HepG2 (cell line): ENCODE data around the gene VAC14. TPM values are rescaled to one million over a fixed set of nuclear protein-coding genes. Genes with fewer than 3 reads are reported as not detected.

ENCODE experiments used
- CHD4 ChIP-seq: fragments of 200-600 bp; sonication (generic); IDR thresholded peaks from 2 replicates; pipeline ENCODE4 v1.7.0; 2017; ENCODE audit warnings: mild to moderate bottlenecking, low read length, borderline replicate concordance
- GLI4 ChIP-seq: sonication (generic); formaldehyde crosslinking; IDR thresholded peaks from 2 replicates; pipeline ENCODE4 v1.5.1; 2020; ENCODE audit warnings: missing genetic modification reagents, mild to moderate bottlenecking, moderate library complexity, borderline replicate concordance
- GZF1 ChIP-seq: sonication (generic); formaldehyde crosslinking; IDR thresholded peaks from 2 replicates; pipeline ENCODE4 v1.5.1; 2020; ENCODE audit warnings: mild to moderate bottlenecking, missing genetic modification reagents
- HES4 ChIP-seq: sonication (generic); formaldehyde crosslinking; IDR thresholded peaks from 2 replicates; pipeline ENCODE4 v1.9.0; 2021; ENCODE audit warnings: mild to moderate bottlenecking, missing genetic modification reagents, borderline replicate concordance
- RXRA ChIP-seq: sonication (generic); formaldehyde crosslinking; IDR thresholded peaks from 2 replicates; pipeline ENCODE4 v1.5.1; 2020; ENCODE audit warnings: missing genetic modification reagents
- SPEN ChIP-seq: sonication (generic); formaldehyde crosslinking; IDR thresholded peaks from 2 replicates; pipeline ENCODE4 v1.5.1; 2020; ENCODE audit warnings: low read depth, mild to moderate bottlenecking, missing genetic modification reagents
- STAG1 ChIP-seq: sonication (generic); formaldehyde crosslinking; IDR thresholded peaks from 2 replicates; pipeline ENCODE4 v1.4.0; 2020; ENCODE audit warnings: missing genetic modification reagents
- XRCC5 ChIP-seq: fragments of 200-400 bp; formaldehyde crosslinking; optimal IDR thresholded peaks from 2 replicates; pipeline ENCODE3; 2017; ENCODE audit warnings: mild to moderate bottlenecking, low read length
- ZBTB7A ChIP-seq: sonication (generic); formaldehyde crosslinking; IDR thresholded peaks from 2 replicates; pipeline ENCODE4 v1.8.0; 2022; ENCODE audit warnings: mild to moderate bottlenecking, missing genetic modification reagents
- polyA plus RNA-seq, 8 experiments: library from polyadenylated mRNA; depleted of rRNA in 3 of 8; stranded (reverse) in 7 of 8; unstranded in 1 of 8; fragments of >200 nt; fragmentation: Illumina TruSeq in 4 of 8; extraction: Trizol in 4 of 8; gene quantifications; 2 replicates each; pipeline versions ENCODE4 v1.2.1 to v1.2.3, GENCODE V29; 2011 to 2016; ENCODE audit warnings: low read depth in 4 of 8, missing spikeins in 1 of 8, mixed read lengths in 1 of 8; ENCODE audit not compliant: insufficient read depth in 1 of 8
- total RNA-seq, 5 experiments: library from RNA; depleted of rRNA; stranded (reverse); fragments of >200 nt; fragmentation: Illumina TruSeq; extraction: Trizol; gene quantifications; 2 replicates each; pipeline ENCODE4 v1.2.3, GENCODE V29; 2016; ENCODE audit warnings: low read depth in 1 of 5
- TF ChIP-seq, protein P1 (sequence below): sonication (generic); formaldehyde crosslinking; IDR thresholded peaks from 2 replicates; pipeline ENCODE4 v1.9.0; 2021; ENCODE audit warnings: mild to moderate bottlenecking, missing genetic modification reagents
- TF ChIP-seq, protein P2 (sequence below): sonication (generic); formaldehyde crosslinking; IDR thresholded peaks from 2 replicates; pipeline ENCODE4 v1.4.0; 2020; ENCODE audit warnings: missing genetic modification reagents
- TF ChIP-seq, protein P3 (sequence below): sonication (generic); formaldehyde crosslinking; conservative IDR thresholded peaks from 2 replicates; pipeline ENCODE4 v1.4.0; 2020; ENCODE audit warnings: mild to moderate bottlenecking, missing genetic modification reagents, moderate library complexity
- TF ChIP-seq, protein P4 (sequence below), 2 experiments: sonication (generic) in 1 of 2; formaldehyde crosslinking in 1 of 2; IDR thresholded peaks; 2 replicates each; pipeline versions ENCODE4 v1.4.0 to v1.6.1; 2018 to 2020; ENCODE audit warnings: missing genetic modification reagents in 2 of 2, borderline replicate concordance in 1 of 2, low read depth in 1 of 2, mild to moderate bottlenecking in 1 of 2, missing biosample characterization in 1 of 2
- TF ChIP-seq, protein P5 (sequence below): sonication (generic); formaldehyde crosslinking; IDR thresholded peaks from 2 replicates; pipeline ENCODE4 v1.4.0; 2020; ENCODE audit warnings: missing genetic modification reagents; ENCODE audit errors: not compliant biosample characterization

The VAC14 gene
- total and polyA plus RNA-seq, 2 of the 13 experiments (the other 11 are each of a cell fraction or from before 2014, with no cell fraction given), result 23.5 to 24.6 TPM

DNA sequence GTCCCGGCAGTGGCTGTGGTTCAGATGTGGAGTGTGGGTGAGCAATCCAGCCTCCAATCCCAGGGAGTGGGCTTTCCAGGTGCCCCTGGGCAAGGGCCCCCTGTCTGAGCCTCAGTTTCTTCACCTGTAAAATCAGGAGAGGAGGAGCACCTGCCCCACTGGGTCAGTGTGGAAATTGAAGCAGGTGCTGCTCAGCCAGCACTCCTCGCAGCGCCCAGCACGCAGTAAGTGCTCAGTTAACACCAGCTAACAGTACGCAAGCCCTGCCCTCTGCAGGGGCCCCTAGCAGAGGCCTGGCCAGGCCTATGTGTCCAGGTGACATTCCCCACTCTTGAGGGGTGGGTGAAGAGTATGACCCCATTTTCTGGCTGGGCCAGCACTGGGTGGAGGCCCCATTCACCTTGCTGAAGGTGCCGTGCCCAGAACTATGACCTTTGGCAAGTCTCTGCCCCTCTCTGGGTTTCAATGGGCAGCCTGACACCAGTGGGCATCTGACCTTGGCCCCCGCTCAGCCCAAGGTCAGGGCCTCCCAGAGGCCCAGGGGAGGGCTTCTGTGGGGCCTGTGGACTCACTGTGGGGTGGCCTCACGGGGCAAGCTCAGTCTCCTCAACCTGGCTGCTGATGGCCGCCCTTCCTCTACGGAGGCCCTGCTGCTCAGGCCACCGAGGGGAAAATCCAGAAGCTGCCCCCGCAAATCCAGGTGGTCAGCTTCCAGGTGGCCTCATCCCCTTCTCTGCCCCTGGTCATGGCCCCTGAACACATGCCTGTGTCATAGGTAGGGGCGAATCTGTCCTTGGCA is 117.6 kb downstream of the VAC14 start (continued):
- TF ChIP-seq GZF1 (CRISPR knock-in tag) (no peak), HES4 (CRISPR knock-in tag) (no peak), ZBTB7A (CRISPR knock-in tag) (no peak), CHD4 (no peak), GLI4 (CRISPR knock-in tag) (no peak; the same call in 1 of the 2 replicates), SPEN (CRISPR knock-in tag) (no peak), XRCC5 (peak; percentile 11), STAG1 (CRISPR knock-in tag) (no peak), RXRA (CRISPR knock-in tag) (peak; percentile 61)
- TF ChIP-seq, protein P1, sequence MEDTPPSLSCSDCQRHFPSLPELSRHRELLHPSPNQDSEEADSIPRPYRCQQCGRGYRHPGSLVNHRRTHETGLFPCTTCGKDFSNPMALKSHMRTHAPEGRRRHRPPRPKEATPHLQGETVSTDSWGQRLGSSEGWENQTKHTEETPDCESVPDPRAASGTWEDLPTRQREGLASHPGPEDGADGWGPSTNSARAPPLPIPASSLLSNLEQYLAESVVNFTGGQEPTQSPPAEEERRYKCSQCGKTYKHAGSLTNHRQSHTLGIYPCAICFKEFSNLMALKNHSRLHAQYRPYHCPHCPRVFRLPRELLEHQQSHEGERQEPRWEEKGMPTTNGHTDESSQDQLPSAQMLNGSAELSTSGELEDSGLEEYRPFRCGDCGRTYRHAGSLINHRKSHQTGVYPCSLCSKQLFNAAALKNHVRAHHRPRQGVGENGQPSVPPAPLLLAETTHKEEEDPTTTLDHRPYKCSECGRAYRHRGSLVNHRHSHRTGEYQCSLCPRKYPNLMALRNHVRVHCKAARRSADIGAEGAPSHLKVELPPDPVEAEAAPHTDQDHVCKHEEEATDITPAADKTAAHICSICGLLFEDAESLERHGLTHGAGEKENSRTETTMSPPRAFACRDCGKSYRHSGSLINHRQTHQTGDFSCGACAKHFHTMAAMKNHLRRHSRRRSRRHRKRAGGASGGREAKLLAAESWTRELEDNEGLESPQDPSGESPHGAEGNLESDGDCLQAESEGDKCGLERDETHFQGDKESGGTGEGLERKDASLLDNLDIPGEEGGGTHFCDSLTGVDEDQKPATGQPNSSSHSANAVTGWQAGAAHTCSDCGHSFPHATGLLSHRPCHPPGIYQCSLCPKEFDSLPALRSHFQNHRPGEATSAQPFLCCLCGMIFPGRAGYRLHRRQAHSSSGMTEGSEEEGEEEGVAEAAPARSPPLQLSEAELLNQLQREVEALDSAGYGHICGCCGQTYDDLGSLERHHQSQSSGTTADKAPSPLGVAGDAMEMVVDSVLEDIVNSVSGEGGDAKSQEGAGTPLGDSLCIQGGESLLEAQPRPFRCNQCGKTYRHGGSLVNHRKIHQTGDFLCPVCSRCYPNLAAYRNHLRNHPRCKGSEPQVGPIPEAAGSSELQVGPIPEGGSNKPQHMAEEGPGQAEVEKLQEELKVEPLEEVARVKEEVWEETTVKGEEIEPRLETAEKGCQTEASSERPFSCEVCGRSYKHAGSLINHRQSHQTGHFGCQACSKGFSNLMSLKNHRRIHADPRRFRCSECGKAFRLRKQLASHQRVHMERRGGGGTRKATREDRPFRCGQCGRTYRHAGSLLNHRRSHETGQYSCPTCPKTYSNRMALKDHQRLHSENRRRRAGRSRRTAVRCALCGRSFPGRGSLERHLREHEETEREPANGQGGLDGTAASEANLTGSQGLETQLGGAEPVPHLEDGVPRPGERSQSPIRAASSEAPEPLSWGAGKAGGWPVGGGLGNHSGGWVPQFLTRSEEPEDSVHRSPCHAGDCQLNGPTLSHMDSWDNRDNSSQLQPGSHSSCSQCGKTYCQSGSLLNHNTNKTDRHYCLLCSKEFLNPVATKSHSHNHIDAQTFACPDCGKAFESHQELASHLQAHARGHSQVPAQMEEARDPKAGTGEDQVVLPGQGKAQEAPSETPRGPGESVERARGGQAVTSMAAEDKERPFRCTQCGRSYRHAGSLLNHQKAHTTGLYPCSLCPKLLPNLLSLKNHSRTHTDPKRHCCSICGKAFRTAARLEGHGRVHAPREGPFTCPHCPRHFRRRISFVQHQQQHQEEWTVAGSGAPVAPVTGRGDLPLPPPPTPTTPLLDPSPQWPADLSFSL, result no peak; the same call in 1 of the 2 replicates
- TF ChIP-seq, protein P2, sequence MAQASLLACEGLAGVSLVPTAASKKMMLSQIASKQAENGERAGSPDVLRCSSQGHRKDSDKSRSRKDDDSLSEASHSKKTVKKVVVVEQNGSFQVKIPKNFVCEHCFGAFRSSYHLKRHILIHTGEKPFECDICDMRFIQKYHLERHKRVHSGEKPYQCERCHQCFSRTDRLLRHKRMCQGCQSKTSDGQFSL (CRISPR knock-in tag), result peak; percentile 73
- TF ChIP-seq, protein P3, sequence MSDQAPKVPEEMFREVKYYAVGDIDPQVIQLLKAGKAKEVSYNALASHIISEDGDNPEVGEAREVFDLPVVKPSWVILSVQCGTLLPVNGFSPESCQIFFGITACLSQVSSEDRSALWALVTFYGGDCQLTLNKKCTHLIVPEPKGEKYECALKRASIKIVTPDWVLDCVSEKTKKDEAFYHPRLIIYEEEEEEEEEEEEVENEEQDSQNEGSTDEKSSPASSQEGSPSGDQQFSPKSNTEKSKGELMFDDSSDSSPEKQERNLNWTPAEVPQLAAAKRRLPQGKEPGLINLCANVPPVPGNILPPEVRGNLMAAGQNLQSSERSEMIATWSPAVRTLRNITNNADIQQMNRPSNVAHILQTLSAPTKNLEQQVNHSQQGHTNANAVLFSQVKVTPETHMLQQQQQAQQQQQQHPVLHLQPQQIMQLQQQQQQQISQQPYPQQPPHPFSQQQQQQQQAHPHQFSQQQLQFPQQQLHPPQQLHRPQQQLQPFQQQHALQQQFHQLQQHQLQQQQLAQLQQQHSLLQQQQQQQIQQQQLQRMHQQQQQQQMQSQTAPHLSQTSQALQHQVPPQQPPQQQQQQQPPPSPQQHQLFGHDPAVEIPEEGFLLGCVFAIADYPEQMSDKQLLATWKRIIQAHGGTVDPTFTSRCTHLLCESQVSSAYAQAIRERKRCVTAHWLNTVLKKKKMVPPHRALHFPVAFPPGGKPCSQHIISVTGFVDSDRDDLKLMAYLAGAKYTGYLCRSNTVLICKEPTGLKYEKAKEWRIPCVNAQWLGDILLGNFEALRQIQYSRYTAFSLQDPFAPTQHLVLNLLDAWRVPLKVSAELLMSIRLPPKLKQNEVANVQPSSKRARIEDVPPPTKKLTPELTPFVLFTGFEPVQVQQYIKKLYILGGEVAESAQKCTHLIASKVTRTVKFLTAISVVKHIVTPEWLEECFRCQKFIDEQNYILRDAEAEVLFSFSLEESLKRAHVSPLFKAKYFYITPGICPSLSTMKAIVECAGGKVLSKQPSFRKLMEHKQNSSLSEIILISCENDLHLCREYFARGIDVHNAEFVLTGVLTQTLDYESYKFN (CRISPR knock-in tag), result peak; percentile 86
- TF ChIP-seq, protein P4, sequence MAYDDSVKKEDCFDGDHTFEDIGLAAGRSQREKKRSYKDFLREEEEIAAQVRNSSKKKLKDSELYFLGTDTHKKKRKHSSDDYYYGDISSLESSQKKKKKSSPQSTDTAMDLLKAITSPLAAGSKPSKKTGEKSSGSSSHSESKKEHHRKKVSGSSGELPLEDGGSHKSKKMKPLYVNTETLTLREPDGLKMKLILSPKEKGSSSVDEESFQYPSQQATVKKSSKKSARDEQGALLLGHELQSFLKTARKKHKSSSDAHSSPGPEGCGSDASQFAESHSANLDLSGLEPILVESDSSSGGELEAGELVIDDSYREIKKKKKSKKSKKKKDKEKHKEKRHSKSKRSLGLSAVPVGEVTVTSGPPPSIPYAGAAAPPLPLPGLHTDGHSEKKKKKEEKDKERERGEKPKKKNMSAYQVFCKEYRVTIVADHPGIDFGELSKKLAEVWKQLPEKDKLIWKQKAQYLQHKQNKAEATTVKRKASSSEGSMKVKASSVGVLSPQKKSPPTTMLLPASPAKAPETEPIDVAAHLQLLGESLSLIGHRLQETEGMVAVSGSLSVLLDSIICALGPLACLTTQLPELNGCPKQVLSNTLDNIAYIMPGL (CRISPR knock-in tag; IDR thresholded peaks at IDR 0.05; ENCODE audit: borderline replicate concordance in 1 of 2, low read depth in 1 of 2), result peak in 1 of 2 experiments; percentile 46; a peak in 2 of 4 replicates
- TF ChIP-seq, protein P5, sequence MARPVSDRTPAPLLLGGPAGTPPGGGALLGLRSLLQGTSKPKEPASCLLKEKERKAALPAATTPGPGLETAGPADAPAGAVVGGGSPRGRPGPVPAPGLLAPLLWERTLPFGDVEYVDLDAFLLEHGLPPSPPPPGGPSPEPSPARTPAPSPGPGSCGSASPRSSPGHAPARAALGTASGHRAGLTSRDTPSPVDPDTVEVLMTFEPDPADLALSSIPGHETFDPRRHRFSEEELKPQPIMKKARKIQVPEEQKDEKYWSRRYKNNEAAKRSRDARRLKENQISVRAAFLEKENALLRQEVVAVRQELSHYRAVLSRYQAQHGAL (CRISPR knock-in tag), result no peak
